ENCODE data around the gene HOXD12. TPM values are rescaled to one million over a fixed set of nuclear protein-coding genes. Genes with fewer than 3 reads are reported as not detected.

The HOXD12 gene
- total and polyA plus RNA-seq, 4 donors, result not detected

- Histone ChIP-seq H3K9ac (ENCODE audit: insufficient read depth in 1 of 2, low read length in 2 of 2) (no peak overlapping the region), H3K9me3 (ENCODE audit: control insufficient read depth in 4 of 4, insufficient read depth in 3 of 4, low read length in 3 of 4) (peaks cover 0 to 12% (median 0%) of the 10 kb centered on the region in 4 donors), H3K4me3 (no peak overlapping the region), H3K27me3 (ENCODE audit: control insufficient read depth in 3 of 3, insufficient read depth in 3 of 3, low read length in 2 of 3) (peaks cover 25 to 93% (median 86%) of the 10 kb centered on the region in 3 donors), H3K4me1 (ENCODE audit: control insufficient read depth in 5 of 5, insufficient read depth in 5 of 5, low read length in 5 of 5) (peaks cover 0 to 22% (median 15%) of the 10 kb centered on the region in 5 donors), H3K27ac (ENCODE audit: low read depth in 1 of 2, low read length in 1 of 2) (no peak overlapping the region), H3K36me3 (ENCODE audit: control insufficient read depth in 4 of 4, insufficient read depth in 4 of 4, low read length in 4 of 4) (no peaks in the 10 kb centered on the region)
- ATAC-seq (ENCODE audit: insufficient read depth, low FRiP score) (no peak), DNase-seq (peak in 2 of 3 donors; percentile 52 to 80)
- 5 to 9% methylated on average over 16 of the region's 16 CpGs for WGBS, 2 donors
- no peak for TF ChIP-seq CTCF (IDR thresholded peaks at IDR 0.05; ENCODE audit: control extremely low read depth, extremely low read depth)
Measured at GRCh38 chr2:176096243-176096985, 3.2 kb upstream of the HOXD12 start.

GRCh38 chr2:176096986-176097819 lies 2.4 kb upstream of the HOXD12 start:
- Histone ChIP-seq H3K36me3 (ENCODE audit: control insufficient read depth in 4 of 4, insufficient read depth in 4 of 4, low read length in 4 of 4) (no peaks in the 10 kb centered on the region), H3K4me3 (no peak overlapping the region), H3K4me1 (ENCODE audit: control insufficient read depth in 5 of 5, insufficient read depth in 5 of 5, low read length in 5 of 5) (peaks cover 0 to 22% (median 15%) of the 10 kb centered on the region in 5 donors), H3K27ac (ENCODE audit: low read depth in 1 of 2, low read length in 1 of 2) (no peak overlapping the region), H3K9ac (ENCODE audit: insufficient read depth in 1 of 2, low read length in 2 of 2) (no peak overlapping the region), H3K9me3 (ENCODE audit: control insufficient read depth in 4 of 4, insufficient read depth in 3 of 4, low read length in 3 of 4) (peaks cover 0 to 14% (median 0%) of the 10 kb centered on the region in 4 donors), H3K27me3 (ENCODE audit: control insufficient read depth in 3 of 3, insufficient read depth in 3 of 3, low read length in 2 of 3) (peaks cover 25 to 93% (median 86%) of the 10 kb centered on the region in 3 donors)
- TF ChIP-seq CTCF (IDR thresholded peaks at IDR 0.05; ENCODE audit: control extremely low read depth, extremely low read depth), result peak; percentile 75
- DNase-seq (peak; percentile 84 to 86 (median 86)), ATAC-seq (ENCODE audit: insufficient read depth, low FRiP score) (peak; percentile 88)
- 2 to 3% methylated on average over 45 of the region's 45 CpGs for WGBS, 2 donors

DNA sequence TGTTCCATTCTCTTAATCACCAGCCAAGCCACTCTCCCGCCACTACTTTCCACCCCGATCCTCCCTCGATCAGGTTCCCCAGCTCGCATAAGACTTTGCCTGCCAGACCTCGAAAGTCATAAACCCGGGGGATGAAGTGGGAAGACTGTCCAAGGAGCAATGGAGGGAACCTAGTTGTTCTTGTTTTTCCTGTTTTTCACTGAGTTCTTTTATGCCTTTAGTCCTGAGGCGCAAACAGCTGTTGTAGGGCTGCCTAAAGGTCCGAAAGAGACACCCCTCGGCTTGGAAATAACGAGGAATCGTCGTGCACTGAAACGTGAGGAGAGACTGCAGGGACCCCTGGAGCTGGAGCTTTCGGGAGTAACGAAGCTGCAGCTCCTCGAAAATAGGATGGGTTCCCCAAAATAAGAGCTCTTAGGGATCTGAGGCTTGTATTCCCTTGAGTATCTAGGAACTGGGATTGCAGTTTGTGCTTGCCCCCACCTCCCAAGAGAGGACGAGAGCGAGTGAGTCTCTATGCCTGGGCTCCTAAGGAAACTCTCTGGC lies 1.7 kb upstream of the HOXD12 start:
- H3K9ac ChIP-seq (ENCODE audit: insufficient read depth in 1 of 2, low read length in 2 of 2), result no peak overlapping the region
- 3 to 4% methylated on average over 18 of the region's 18 CpGs for WGBS, 2 donors
- peaks cover 25 to 98% (median 93%) of the 10 kb centered on the region in 3 donors for H3K27me3 ChIP-seq (ENCODE audit: control insufficient read depth in 3 of 3, insufficient read depth in 3 of 3, low read length in 2 of 3)
- H3K4me3 ChIP-seq, result no peak overlapping the region
- H3K36me3 ChIP-seq (ENCODE audit: control insufficient read depth in 4 of 4, insufficient read depth in 4 of 4, low read length in 4 of 4), result no peaks in the 10 kb centered on the region
- no peak overlapping the region for H3K27ac ChIP-seq (ENCODE audit: low read depth in 1 of 2, low read length in 1 of 2)
- no peak for ATAC-seq (ENCODE audit: insufficient read depth, low FRiP score)
- peaks cover 0 to 14% (median 0%) of the 10 kb centered on the region in 4 donors for H3K9me3 ChIP-seq (ENCODE audit: control insufficient read depth in 4 of 4, insufficient read depth in 3 of 4, low read length in 3 of 4)
- peaks cover 0 to 22% (median 12%) of the 10 kb centered on the region in 5 donors for H3K4me1 ChIP-seq (ENCODE audit: control insufficient read depth in 5 of 5, insufficient read depth in 5 of 5, low read length in 5 of 5)
- no peak for DNase-seq
- TF ChIP-seq CTCF (IDR thresholded peaks at IDR 0.05; ENCODE audit: control extremely low read depth, extremely low read depth), result no peak

Data from lung (tissue), 12 donors.